ENCODE measurements around the gene MYO5A.
"Not testable (repeated sequence)": the region's sequence is repeated elsewhere in the genome, so short reads cannot be mapped to it uniquely, and the experiment has no call there.

MYO5A gene

DNA sequence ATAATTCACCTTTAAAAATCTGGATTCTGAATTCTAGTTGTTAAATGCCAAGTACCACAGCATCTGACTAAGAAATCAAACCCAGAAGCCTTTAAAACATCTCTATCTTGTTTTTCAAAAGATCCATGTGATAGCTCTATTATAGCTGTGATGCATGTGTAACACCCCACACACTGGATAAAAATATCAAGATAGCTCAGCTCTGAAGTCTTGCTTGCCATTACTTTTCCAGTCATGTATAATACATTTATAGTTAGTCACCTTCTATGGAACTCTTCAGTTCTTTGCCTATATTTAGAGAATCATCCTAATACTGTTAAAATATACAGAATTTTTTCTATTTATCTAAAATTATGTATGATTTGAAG lies 28.6 kb upstream of the MYO5A start:
- Mint-ChIP-seq H3K27ac (no peak overlapping the region), H3K27me3 (ENCODE audit: low read depth) (no peaks in the 10 kb centered on the region)

DNA sequence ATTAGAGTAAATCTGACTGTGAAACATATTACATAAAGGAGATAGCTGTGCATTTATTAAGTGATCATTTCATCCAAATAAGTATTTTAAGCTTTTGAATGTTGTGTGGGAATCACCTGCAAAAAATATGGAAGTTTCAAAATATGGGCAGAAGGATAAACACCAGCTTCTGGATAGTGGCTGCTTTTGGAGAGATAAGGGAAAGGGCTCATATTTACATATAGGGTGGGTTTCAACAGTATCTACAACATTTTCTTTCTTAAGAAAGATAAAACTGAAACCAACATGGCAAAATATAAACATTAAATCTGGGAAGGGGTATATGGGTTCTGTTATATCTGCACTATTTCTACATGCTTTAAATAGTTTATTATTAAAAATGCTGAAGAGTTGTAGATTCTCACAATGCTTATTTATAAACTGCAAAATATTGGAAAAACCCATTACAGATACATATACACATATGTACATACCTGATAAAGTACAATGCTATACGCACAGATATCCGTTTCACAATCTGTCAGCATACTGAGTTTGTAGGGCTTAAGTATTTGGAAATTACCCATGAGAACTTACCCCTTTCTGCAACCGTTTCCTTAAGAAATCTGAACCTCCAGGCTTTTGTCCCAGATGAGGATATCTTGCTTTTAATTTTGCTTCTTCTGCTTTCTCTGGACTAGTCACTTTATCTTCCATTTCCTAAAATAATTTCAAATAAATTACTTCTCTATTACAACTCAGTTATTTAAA lies 28.0 kb upstream of the MYO5A start:
- no peak overlapping the region for H3K4me3 Mint-ChIP-seq
- peaks cover 26% of the 10 kb centered on the region for H3K36me3 Mint-ChIP-seq (ENCODE audit: low read depth)
- H3K4me1 Mint-ChIP-seq (ENCODE audit: low read depth), result peaks cover 46% of the 10 kb centered on the region
- no peaks in the 10 kb centered on the region for H3K27me3 Mint-ChIP-seq (ENCODE audit: low read depth)
- H3K27ac Mint-ChIP-seq, result peak overlapping the region; percentile 29
- no peaks in the 10 kb centered on the region for H3K9me3 Mint-ChIP-seq

More for the DNA sequence above, 28.6 kb upstream of the MYO5A start:
- H3K4me3 Mint-ChIP-seq, result no peak overlapping the region
- peaks cover 25% of the 10 kb centered on the region for H3K36me3 Mint-ChIP-seq (ENCODE audit: low read depth)
- no peaks in the 10 kb centered on the region for H3K9me3 Mint-ChIP-seq
- H3K4me1 Mint-ChIP-seq (ENCODE audit: low read depth), result peaks cover 48% of the 10 kb centered on the region

DNA sequence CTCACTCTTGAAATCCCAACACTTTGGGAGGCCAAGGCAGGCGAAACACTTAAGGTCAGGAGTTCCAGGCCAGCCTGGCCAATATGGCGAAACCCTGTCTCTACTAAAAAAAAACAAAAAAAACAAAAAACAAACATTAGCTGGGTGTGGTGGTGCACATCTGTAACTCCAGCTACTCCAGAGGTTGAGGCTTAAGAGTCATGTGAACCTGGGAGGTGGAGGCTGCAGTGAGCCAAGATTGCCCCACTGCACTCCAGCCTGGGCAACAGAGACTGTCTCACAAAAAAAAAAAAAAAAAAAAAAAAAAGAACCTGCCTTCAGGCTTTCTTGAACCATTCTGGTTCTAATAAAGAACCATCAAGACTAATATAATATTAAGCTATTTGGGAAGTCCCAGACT lies 23.6 kb upstream of the MYO5A start:
- H3K36me3 Mint-ChIP-seq (ENCODE audit: low read depth), result peaks cover 36% of the 10 kb centered on the region

DNA sequence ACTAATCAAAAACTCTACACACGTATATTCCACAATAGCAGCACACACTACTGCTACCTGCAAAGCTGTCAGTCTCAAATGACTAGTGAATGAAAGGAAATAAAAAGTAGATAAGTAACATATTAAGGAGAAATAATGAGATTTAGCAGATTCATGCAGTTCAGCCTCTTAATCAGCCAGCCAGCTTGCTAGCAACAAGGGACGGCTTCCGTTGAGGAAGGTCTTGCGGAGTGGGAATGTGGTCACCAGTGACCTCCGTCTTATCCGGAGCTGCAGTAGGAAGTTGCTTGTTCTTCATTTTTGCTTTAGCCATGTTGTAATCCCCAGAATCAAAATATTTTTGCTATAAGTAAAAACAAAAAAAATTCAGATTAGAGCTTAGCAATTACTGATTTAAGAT lies 23.1 kb upstream of the MYO5A start:
- Mint-ChIP-seq H3K27ac (no peak overlapping the region), H3K4me3 (no peak overlapping the region), H3K27me3 (ENCODE audit: low read depth) (no peaks in the 10 kb centered on the region), H3K36me3 (ENCODE audit: low read depth) (peaks cover 39% of the 10 kb centered on the region), H3K4me1 (ENCODE audit: low read depth) (peaks cover 18% of the 10 kb centered on the region), H3K9me3 (no peaks in the 10 kb centered on the region)

More for the DNA sequence above, 23.6 kb upstream of the MYO5A start:
- H3K4me1 Mint-ChIP-seq (ENCODE audit: low read depth), result peaks cover 18% of the 10 kb centered on the region
- no peak overlapping the region for H3K27ac Mint-ChIP-seq
- no peaks in the 10 kb centered on the region for H3K27me3 Mint-ChIP-seq (ENCODE audit: low read depth)
- no peaks in the 10 kb centered on the region for H3K9me3 Mint-ChIP-seq
- H3K4me3 Mint-ChIP-seq, result no peak overlapping the region

DNA sequence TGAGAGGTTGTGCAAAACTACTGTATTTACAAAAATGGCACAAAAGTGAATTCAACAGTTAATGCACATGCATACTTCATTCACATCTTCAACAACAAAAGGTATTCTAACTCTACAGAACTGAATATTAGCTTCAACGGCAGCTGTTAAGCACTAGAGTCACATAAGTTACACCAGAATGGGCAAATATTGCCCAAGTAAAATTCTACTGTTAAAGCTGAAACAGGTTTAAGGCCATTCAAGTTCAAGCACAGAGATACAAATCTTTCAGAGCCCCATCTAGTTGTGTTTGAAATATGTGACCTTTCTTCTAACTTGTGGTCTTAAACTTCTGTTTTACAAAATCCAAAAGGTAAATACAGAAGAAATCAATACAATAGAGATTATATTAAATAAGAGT lies 22.5 kb upstream of the MYO5A start:
- peaks cover 39% of the 10 kb centered on the region for H3K36me3 Mint-ChIP-seq (ENCODE audit: low read depth)
- not testable (repeated sequence) for H3K9me3 Mint-ChIP-seq; H3K27ac Mint-ChIP-seq; H3K27me3 Mint-ChIP-seq (ENCODE audit: low read depth); H3K4me3 Mint-ChIP-seq
- peaks cover 19% of the 10 kb centered on the region for H3K4me1 Mint-ChIP-seq (ENCODE audit: low read depth)

DNA sequence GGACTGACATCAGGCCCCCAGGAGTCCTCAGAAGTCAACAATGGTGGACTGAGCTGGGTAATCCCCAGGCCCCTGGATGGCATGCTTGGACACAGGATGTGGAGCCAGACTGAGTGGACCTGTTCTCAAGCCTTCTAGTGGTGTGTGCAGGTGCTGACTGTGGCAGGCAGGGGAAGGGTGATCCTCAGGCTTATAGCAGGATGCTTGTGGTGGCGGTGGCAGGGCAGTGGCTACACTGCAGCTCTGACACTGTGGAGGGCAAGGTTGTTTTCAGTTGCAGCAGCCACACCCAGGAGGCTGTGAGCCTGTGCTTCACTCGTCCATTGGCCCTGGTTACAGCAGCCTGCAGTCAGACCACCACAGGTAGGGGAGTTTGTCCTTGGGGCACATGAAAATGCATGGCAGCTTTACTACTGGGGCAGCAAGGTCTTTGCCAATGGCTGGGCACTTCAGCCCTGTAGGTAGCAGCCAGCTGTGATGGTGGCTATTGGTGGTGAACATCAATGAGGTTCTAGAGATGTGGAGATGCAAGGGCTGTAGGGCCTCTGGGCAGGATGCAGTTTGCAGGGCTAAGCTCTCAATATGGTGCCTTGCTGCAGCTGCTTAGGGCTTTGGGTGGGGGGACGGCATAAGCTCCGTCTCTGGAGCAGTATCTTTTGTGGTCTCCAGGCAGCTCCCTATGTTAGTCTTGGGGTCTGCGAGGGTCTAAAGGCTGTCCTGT lies 17.5 kb upstream of the MYO5A start:
- H3K36me3 Mint-ChIP-seq (ENCODE audit: low read depth), result peaks cover 33% of the 10 kb centered on the region
- no peak overlapping the region for H3K4me3 Mint-ChIP-seq
- H3K9me3 Mint-ChIP-seq, result peaks cover 9% of the 10 kb centered on the region
- H3K27ac Mint-ChIP-seq, result peak overlapping the region; percentile 62
- H3K4me1 Mint-ChIP-seq (ENCODE audit: low read depth), result peaks cover 21% of the 10 kb centered on the region
- H3K27me3 Mint-ChIP-seq (ENCODE audit: low read depth), result peaks cover 3% of the 10 kb centered on the region

DNA sequence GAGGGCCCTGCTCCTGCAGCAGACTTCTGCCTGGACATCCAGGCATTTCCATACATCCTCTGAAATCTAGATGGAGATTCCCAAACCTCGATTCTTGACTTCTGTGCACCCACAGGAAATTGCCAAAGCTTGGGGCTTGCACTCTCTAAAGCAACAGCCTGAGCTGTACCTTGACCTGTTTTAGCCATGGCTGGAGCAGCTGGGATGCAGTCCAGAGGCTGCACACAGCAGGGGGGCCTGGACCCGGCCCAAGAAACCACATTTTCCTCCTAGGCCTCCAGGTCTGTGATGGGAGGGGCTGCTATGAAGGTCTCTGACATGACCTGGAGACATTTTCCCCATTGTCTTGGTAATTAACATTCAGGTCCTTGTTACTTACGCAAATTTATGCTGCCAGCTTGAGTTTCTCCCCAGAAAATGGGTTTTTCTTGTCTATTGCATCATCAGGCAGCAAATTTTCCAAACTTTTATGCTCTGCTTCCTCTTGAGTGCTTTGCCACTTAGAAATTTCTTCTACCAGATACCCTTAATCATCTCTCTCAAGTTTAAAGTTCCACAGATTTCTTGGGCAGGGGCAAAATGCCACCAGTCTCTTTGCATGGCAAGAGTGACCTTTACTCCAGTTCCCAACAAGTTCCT lies 11.8 kb upstream of the MYO5A start:
- Mint-ChIP-seq H3K9me3 (peaks cover 23% of the 10 kb centered on the region), H3K27ac (no peak overlapping the region), H3K4me1 (ENCODE audit: low read depth) (peaks cover 2% of the 10 kb centered on the region), H3K4me3 (no peak overlapping the region), H3K27me3 (ENCODE audit: low read depth) (peaks cover 3% of the 10 kb centered on the region), H3K36me3 (ENCODE audit: low read depth) (peaks cover 2% of the 10 kb centered on the region)

DNA sequence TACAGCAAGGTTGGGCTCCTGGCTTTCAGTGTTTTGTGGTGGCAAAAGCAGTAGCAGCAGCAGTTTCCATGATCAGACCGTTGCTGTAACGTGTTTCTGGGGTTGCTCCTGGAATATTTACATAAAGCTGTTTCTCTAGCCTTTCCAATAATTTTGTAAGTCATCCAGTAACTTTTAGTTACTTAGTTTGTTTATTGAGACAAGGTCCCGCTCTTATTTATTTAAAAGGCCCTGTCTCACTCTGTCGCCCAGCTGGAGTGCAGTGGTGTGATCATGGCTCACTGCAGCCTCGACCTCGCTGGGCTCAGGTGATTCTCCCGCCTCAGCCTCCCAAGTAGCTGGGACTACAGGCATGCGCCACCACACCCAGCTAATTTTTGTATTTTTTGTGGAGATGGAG lies 8.8 kb upstream of the MYO5A start:
- Mint-ChIP-seq H3K36me3 (ENCODE audit: low read depth) (no peaks in the 10 kb centered on the region), H3K27ac (no peak overlapping the region), H3K4me3 (no peak overlapping the region), H3K27me3 (ENCODE audit: low read depth) (peaks cover 4% of the 10 kb centered on the region), H3K4me1 (ENCODE audit: low read depth) (peaks cover 7% of the 10 kb centered on the region), H3K9me3 (peaks cover 22% of the 10 kb centered on the region)

DNA sequence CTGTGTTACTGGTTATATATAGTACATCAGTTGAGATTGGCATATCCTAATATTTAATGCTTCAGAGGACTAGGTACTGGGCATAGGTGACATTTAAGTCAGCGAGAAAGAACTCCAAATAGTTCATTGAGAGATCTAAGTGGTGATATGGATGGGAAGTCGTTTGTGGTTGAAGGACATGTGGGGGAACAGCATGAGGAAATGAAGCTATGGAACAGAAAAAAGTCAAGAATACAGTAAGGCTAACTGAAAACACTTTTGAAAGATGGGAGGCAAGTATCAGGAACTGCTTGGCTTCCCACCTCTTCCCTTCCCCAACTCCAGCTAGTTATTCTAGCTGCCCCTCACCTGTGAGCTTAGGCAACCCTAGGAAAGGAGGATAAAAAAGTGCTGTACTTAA lies 3.7 kb upstream of the MYO5A start:
- H3K4me3 Mint-ChIP-seq, result no peak overlapping the region
- H3K4me1 Mint-ChIP-seq (ENCODE audit: low read depth), result peaks cover 23% of the 10 kb centered on the region
- no peak overlapping the region for H3K27ac Mint-ChIP-seq
- H3K36me3 Mint-ChIP-seq (ENCODE audit: low read depth), result no peaks in the 10 kb centered on the region
- peaks cover 13% of the 10 kb centered on the region for H3K27me3 Mint-ChIP-seq (ENCODE audit: low read depth)
- no peaks in the 10 kb centered on the region for H3K9me3 Mint-ChIP-seq

DNA sequence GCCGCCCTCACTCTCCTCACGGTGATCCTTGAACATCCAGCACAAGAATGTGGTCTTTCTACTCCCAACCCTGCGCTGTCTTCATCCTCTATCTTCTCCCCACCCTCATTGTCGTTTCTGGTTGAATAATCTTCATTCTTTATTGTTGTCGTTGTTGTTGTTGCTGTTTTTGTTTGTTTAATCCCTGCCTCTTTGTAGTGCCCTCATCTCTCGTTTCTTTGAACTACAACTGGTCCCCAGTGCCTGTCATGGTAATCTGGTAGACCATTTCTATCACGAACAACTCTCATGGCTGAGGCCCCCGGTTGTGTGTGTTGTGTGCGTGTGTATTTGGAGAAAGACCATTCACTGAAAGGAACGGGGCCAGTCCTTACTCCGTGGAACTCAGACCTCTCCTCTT lies 1.3 kb upstream of the MYO5A start:
- Mint-ChIP-seq H3K9me3 (no peaks in the 10 kb centered on the region), H3K27me3 (ENCODE audit: low read depth) (peaks cover 13% of the 10 kb centered on the region), H3K4me1 (ENCODE audit: low read depth) (peaks cover 23% of the 10 kb centered on the region), H3K36me3 (ENCODE audit: low read depth) (no peaks in the 10 kb centered on the region), H3K4me3 (peak overlapping the region; percentile 87), H3K27ac (peak overlapping the region; percentile 79)

DNA sequence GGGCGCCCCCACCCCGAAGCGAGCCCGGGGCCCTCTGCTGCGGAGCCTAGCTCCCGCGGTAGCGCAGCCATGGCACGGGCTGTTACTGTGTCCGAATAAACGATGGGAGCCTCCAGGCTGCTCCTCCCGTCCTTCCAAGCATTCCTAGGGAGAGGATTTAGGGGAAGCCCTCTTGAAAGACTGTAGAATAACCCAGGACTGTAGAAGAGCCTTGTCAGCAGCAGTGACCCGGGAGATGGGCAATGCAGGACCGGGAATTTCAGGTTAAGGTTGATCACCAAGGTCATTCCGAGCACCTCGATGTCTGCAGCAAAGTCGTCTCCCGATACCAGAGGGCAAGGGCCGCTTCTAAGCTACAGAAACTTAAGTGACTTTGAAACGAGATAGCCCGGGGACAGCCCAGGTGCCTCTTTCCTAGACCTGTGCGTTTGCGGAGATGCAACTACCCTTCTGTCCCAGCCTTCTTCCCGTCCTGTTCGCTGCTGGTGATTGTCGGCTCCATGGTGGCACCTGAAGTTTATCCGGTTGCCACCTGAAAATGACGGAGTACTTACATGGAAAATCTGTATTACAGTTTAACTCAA lies 753 bp upstream of the MYO5A start:
- Mint-ChIP-seq H3K9me3 (no peaks in the 10 kb centered on the region), H3K4me1 (ENCODE audit: low read depth) (peaks cover 21% of the 10 kb centered on the region), H3K36me3 (ENCODE audit: low read depth) (no peaks in the 10 kb centered on the region), H3K27me3 (ENCODE audit: low read depth) (peaks cover 13% of the 10 kb centered on the region), H3K27ac (peak overlapping the region; percentile 79), H3K4me3 (peak overlapping the region; percentile 87)

DNA sequence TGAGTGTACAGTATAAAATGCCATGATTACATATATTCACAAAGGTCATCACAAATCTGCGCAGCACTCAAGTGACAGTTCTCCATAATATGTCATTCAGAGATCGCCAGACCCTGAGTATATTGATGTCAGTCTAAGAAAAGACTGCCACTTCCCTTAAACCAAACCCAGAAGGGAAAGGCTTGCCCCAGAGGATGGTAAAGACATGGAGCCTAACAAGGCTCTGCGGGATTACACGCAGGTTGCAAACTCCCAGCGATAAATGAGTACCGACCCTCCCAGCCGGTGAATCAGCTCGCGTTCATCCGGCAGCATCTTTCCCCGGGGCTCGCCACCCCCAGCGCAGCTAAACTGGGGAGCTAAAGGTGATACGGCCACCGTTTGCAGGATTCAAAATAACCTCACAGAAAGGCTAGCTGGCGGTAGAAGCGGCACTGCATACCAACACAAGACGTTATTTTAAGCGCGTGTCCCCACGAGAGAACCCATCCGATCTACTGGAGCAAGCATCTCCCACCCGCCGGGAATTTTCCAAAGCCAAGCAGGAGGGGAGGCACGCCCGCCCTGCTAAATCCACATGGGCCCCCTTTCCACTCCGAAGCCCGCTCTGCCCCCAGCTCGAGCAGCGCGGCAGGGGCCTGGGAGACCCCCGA lies 643 bp downstream of the MYO5A start:
- Mint-ChIP-seq H3K27me3 (ENCODE audit: low read depth) (peaks cover 13% of the 10 kb centered on the region), H3K4me1 (ENCODE audit: low read depth) (peaks cover 21% of the 10 kb centered on the region), H3K9me3 (no peaks in the 10 kb centered on the region)

DNA sequence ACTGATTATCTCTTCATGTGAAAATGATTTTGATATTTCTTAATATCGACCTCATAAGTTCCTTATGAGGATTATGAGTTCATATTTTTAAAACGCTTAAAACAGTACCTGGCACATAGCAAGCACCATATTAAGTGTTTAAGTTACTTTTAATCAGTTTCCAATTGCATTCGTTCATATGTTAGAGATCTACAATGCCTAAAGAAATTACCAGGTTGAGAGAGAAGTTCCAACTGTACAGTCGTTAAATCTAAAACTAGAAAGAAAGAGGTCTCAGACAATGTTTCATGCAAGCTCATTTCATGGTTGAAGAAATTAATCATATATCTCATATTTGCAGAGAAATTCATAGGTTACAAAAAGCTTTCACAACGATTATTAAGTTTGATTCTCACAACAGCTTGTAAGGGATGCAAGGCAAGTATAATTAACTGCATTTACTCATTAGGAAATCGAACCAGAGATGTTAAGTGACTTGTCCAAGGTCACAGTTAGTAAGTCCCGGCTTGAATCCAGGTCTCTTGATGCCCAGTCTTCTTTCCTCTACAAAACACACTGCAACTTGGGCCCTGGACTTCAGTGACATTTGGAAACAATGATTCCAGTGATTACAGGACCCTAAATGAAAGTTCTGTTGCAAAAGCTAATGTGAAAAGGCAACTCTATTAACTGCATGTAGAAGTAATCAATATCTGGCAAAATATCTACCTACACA lies 1.3 kb downstream of the MYO5A start:
- Mint-ChIP-seq H3K27me3 (ENCODE audit: low read depth) (peaks cover 11% of the 10 kb centered on the region), H3K27ac (no peak overlapping the region), H3K36me3 (ENCODE audit: low read depth) (peaks cover 3% of the 10 kb centered on the region), H3K4me3 (peak overlapping the region; percentile 92), H3K4me1 (ENCODE audit: low read depth) (peaks cover 20% of the 10 kb centered on the region), H3K9me3 (no peaks in the 10 kb centered on the region)

More for the DNA sequence above, 643 bp downstream of the MYO5A start:
- peaks cover 3% of the 10 kb centered on the region for H3K36me3 Mint-ChIP-seq (ENCODE audit: low read depth)
- H3K4me3 Mint-ChIP-seq, result peak overlapping the region; percentile 92
- H3K27ac Mint-ChIP-seq, result peak overlapping the region; percentile 78

Data from T-helper 1 cell treated with Interleukin-12 subunit alpha and Interleukin-12 subunit beta and Interleukin-4 antibody, amounts not matched to agents 30 μg/mL and 1 μg/mL, for 36 hours (primary cell).